ENCODE results near the gene POLR3H.
"Not testable (repeated sequence)": the region's sequence is repeated elsewhere in the genome, so short reads cannot be mapped to it uniquely, and the experiment has no call there.

DNA sequence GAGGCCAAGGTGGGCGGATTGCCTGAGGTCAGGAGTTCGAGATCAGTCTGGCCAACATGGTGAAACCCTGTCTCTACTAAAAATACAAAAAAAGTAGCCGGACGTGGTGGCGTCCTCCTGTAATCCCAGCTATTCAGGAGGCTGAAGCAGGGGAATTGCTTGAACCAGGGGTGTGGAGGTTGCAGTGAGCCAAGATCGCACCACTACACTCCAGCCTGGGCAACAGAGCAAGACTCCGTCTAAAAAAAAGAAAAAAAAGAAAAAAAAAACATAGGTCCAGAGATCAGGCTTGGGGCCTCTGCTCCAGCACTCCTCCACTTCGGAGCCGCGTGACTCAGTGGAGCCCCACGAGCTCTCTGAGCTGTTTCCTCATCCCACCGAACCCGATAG, 14.0 kb upstream of the POLR3H start:
- TF ChIP-seq, protein P1, sequence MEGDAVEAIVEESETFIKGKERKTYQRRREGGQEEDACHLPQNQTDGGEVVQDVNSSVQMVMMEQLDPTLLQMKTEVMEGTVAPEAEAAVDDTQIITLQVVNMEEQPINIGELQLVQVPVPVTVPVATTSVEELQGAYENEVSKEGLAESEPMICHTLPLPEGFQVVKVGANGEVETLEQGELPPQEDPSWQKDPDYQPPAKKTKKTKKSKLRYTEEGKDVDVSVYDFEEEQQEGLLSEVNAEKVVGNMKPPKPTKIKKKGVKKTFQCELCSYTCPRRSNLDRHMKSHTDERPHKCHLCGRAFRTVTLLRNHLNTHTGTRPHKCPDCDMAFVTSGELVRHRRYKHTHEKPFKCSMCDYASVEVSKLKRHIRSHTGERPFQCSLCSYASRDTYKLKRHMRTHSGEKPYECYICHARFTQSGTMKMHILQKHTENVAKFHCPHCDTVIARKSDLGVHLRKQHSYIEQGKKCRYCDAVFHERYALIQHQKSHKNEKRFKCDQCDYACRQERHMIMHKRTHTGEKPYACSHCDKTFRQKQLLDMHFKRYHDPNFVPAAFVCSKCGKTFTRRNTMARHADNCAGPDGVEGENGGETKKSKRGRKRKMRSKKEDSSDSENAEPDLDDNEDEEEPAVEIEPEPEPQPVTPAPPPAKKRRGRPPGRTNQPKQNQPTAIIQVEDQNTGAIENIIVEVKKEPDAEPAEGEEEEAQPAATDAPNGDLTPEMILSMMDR (IDR thresholded peaks at IDR 0.05; ENCODE audit: poor library complexity, severe bottlenecking): not testable (repeated sequence)
- TF ChIP-seq EZH2 (IDR thresholded peaks at IDR 0.05; ENCODE audit: borderline replicate concordance, insufficient read depth, low read length, poor library complexity, severe bottlenecking); POLR2AphosphoS5 (IDR thresholded peaks at IDR 0.05); EP300 (conservative IDR thresholded peaks at IDR 0.05; ENCODE audit: poor library complexity, severe bottlenecking); REST (IDR thresholded peaks at IDR 0.05; ENCODE audit: borderline replicate concordance); TAF1 (IDR thresholded peaks at IDR 0.05; ENCODE audit: low read depth); RAD21 (conservative IDR thresholded peaks at IDR 0.05): not testable (repeated sequence)

All from neural cell (in vitro differentiated cells).